ENCODE data around the gene JSRP1.

Gene JSRP1

GRCh38 chr19:2223391-2223790, 32.8 kb downstream of the JSRP1 start:
- FAIRE-seq: no peak

GRCh38 chr19:2221918-2222317, 34.3 kb downstream of the JSRP1 start:
- FAIRE-seq (no peak), DNase-seq (ENCODE audit: extremely low spot score, insufficient read length, low read depth) (no peak)

More at GRCh38 chr19:2223391-2223790, 32.8 kb downstream of the JSRP1 start:
- no peak for DNase-seq (ENCODE audit: extremely low spot score, insufficient read length, low read depth)

- FAIRE-seq (no peak), DNase-seq (ENCODE audit: extremely low spot score, insufficient read length, low read depth) (no peak)
Measured at GRCh38 chr19:2221250-2221831, 34.9 kb downstream of the JSRP1 start.

- no peak for DNase-seq (ENCODE audit: extremely low spot score, insufficient read length, low read depth)
- no peak for FAIRE-seq
Measured at GRCh38 chr19:2219726-2220125, 36.5 kb downstream of the JSRP1 start.

GRCh38 chr19:2217591-2217990, 38.6 kb downstream of the JSRP1 start:
- FAIRE-seq: no peak
- DNase-seq (ENCODE audit: extremely low spot score, insufficient read length, low read depth): no peak

GRCh38 chr19:2216361-2217225, 39.6 kb downstream of the JSRP1 start:
- FAIRE-seq (no peak), DNase-seq (ENCODE audit: extremely low spot score, insufficient read length, low read depth) (no peak)

- FAIRE-seq (peak; percentile 73), DNase-seq (ENCODE audit: extremely low spot score, insufficient read length, low read depth) (no peak)
Measured at GRCh38 chr19:2215281-2215751, 40.9 kb downstream of the JSRP1 start.

GRCh38 chr19:2214251-2214650, 42.0 kb downstream of the JSRP1 start:
- FAIRE-seq: no peak
- DNase-seq (ENCODE audit: extremely low spot score, insufficient read length, low read depth): no peak

- DNase-seq (ENCODE audit: extremely low spot score, insufficient read length, low read depth): no peak
- no peak for FAIRE-seq
Measured at GRCh38 chr19:2213799-2214198, 42.4 kb downstream of the JSRP1 start.

- no peak for DNase-seq (ENCODE audit: extremely low spot score, insufficient read length, low read depth)
- FAIRE-seq: no peak
Measured at GRCh38 chr19:2212861-2213711, 43.1 kb downstream of the JSRP1 start.

GRCh38 chr19:2210987-2211740, 45.1 kb downstream of the JSRP1 start:
- FAIRE-seq (no peak), DNase-seq (ENCODE audit: extremely low spot score, insufficient read length, low read depth) (no peak)

GRCh38 chr19:2210206-2210605, 46.0 kb downstream of the JSRP1 start:
- FAIRE-seq (no peak), DNase-seq (ENCODE audit: extremely low spot score, insufficient read length, low read depth) (no peak)

GRCh38 chr19:2209408-2209807, 46.8 kb downstream of the JSRP1 start:
- FAIRE-seq: no peak

GRCh38 chr19:2208975-2209374, 47.2 kb downstream of the JSRP1 start:
- DNase-seq (ENCODE audit: extremely low spot score, insufficient read length, low read depth): no peak

More at GRCh38 chr19:2209408-2209807, 46.8 kb downstream of the JSRP1 start:
- DNase-seq (ENCODE audit: extremely low spot score, insufficient read length, low read depth): no peak

GRCh38 chr19:2207991-2208860, 48.0 kb downstream of the JSRP1 start:
- DNase-seq (ENCODE audit: extremely low spot score, insufficient read length, low read depth): no peak
- no peak for FAIRE-seq

More at GRCh38 chr19:2208975-2209374, 47.2 kb downstream of the JSRP1 start:
- no peak for FAIRE-seq

- no peak for FAIRE-seq
- DNase-seq (ENCODE audit: extremely low spot score, insufficient read length, low read depth): no peak
Measured at GRCh38 chr19:2207008-2207407, 49.2 kb downstream of the JSRP1 start.

GRCh38 chr19:2202366-2202765, 53.9 kb downstream of the JSRP1 start:
- FAIRE-seq (no peak), DNase-seq (ENCODE audit: extremely low spot score, insufficient read length, low read depth) (no peak)
